Small intestine (tissue), 7 donors: ENCODE data around the gene ING5. TPM values are rescaled to one million over a fixed set of nuclear protein-coding genes. Genes with fewer than 3 reads are reported as not detected.

ENCODE experiments used
- DNase-seq, 2 donors: peaks; one replicate each; pipeline versions ENCODE4 v3.0.0 to v3.0.0-alpha.2; 2013
- FAIRE-seq: peaks from 2 replicates; lab custom pipeline; 2012; peaks lifted over from hg19 to GRCh38; lab: Jason Lieb, UNC
- H3K27ac ChIP-seq, 3 donors: one replicate each; pipeline ENCODE4 v1.5.1; 2013; ENCODE audit warnings: low read length in 2 of 3, mild to moderate bottlenecking in 2 of 3, control low read depth in 1 of 3, inconsistent platforms in 1 of 3, low read depth in 1 of 3, moderate library complexity in 1 of 3
- H3K27me3 ChIP-seq, 3 donors: one replicate each; pipeline ENCODE4 v1.6.1; 2013; ENCODE audit warnings: low read length in 3 of 3, inconsistent platforms in 1 of 3; ENCODE audit not compliant: control insufficient read depth in 3 of 3, insufficient read depth in 3 of 3
- H3K36me3 ChIP-seq, 3 donors: one replicate each; pipeline ENCODE4 v1.6.1; 2013; ENCODE audit warnings: low read length in 3 of 3, inconsistent platforms in 1 of 3, low read depth in 1 of 3, mild to moderate bottlenecking in 1 of 3, moderate library complexity in 1 of 3; ENCODE audit not compliant: control insufficient read depth in 3 of 3, insufficient read depth in 2 of 3
- H3K4me1 ChIP-seq, 3 donors: one replicate each; pipeline ENCODE4 v1.6.1; 2013; ENCODE audit warnings: low read length in 2 of 3, inconsistent platforms in 1 of 3, low read depth in 1 of 3, mild to moderate bottlenecking in 1 of 3, moderate library complexity in 1 of 3; ENCODE audit not compliant: control insufficient read depth in 3 of 3, insufficient read depth in 2 of 3
- H3K4me3 ChIP-seq, 3 donors: one replicate each; pipeline ENCODE4 v1.5.1; 2013; ENCODE audit warnings: low read length in 3 of 3, control low read depth in 1 of 3, inconsistent platforms in 1 of 3, low read depth in 1 of 3, mild to moderate bottlenecking in 1 of 3, moderate library complexity in 1 of 3
- H3K9me3 ChIP-seq, 2 donors: one replicate each; pipeline ENCODE4 v1.6.1; 2013; ENCODE audit warnings: low read depth in 1 of 2, low read length in 1 of 2; ENCODE audit not compliant: control insufficient read depth in 2 of 2, insufficient read depth in 1 of 2
- WGBS, 3 donors: extraction: QIAGEN DNeasy Blood & Tissue Kit; methylation state at CpG; one replicate each; pipeline ENCODE4 v1.1.7; 2013; 5-methylcytosine and 5-hydroxymethylcytosine counted together
- polyA plus RNA-seq, 4 donors: library from polyadenylated mRNA; stranded (reverse) in 3 of 4; unstranded in 1 of 4; fragments of 200-250 nt in 3 of 4; fragments of 120-200 nt in 1 of 4; gene quantifications; one replicate each; pipeline versions ENCODE4 v1.2.1 to v1.2.3, GENCODE V29; 2013
- donor health status: healthy with polysubstance abuse.
- donor health status: control.
- donor health status: control.
- donor health status: Bipolar disorder and iron deficiency.
- donor health status: healthy.

The ING5 gene
- polyA plus RNA-seq, 4 donors: 20.3 to 44.5 (median 35.4) TPM

GRCh38 chr2:241743620-241744019 is 41.8 kb downstream of the ING5 start:
- no peak overlapping the region for H3K4me3 ChIP-seq
- no peaks in the 10 kb centered on the region for H3K27me3 ChIP-seq
- H3K9me3 ChIP-seq: peaks cover 0 to 9% of the 10 kb centered on the region in 2 donors
- WGBS, 3 donors: 93 to 97% (median 93%) methylated on average over 13 to 16 of the region's 16 CpGs
- no peak for DNase-seq
- H3K27ac ChIP-seq: no peak overlapping the region
- peaks cover 0 to 67% (median 3%) of the 10 kb centered on the region in 3 donors for H3K36me3 ChIP-seq
- no peak for FAIRE-seq
- H3K4me1 ChIP-seq: no peaks in the 10 kb centered on the region

GRCh38 chr2:241744028-241744754 is 42.4 kb downstream of the ING5 start:
- Histone ChIP-seq H3K36me3 (peaks cover 0 to 67% (median 3%) of the 10 kb centered on the region in 3 donors), H3K27ac (no peak overlapping the region), H3K4me1 (no peaks in the 10 kb centered on the region), H3K4me3 (no peak overlapping the region), H3K27me3 (no peaks in the 10 kb centered on the region), H3K9me3 (peaks cover 0 to 9% of the 10 kb centered on the region in 2 donors)
- DNase-seq: no peak
- no peak for FAIRE-seq
- WGBS, 3 donors: 91 to 95% (median 93%) methylated on average over 24 of the region's 24 CpGs

DNA sequence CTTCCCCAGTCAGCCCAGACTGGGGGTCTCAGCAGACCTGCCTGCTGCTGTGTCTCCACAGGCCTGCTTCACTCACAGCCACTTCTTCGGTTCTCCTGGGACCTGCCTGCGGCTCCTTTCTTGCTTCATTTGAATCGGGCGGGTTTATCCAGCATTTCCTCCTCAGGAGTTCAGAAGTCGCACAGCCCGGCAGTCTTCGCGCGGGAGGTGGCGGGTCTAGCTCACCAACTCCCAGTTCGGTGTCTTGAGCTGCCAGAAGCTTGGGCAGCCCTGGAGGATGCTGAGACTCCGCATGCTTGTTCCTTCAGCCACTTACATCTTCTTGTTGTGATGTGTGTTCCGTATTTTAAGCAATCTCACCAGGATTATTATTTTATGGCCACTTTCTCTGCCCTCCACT is 43.4 kb downstream of the ING5 start:
- H3K27ac ChIP-seq: no peak overlapping the region
- no peak for DNase-seq
- WGBS, 3 donors: 97 to 98% (median 97%) methylated on average over 13 of the region's 13 CpGs
- H3K4me3 ChIP-seq: no peak overlapping the region
- H3K9me3 ChIP-seq: peaks cover 0 to 9% of the 10 kb centered on the region in 2 donors
- no peaks in the 10 kb centered on the region for H3K4me1 ChIP-seq
- peaks cover 0 to 69% (median 3%) of the 10 kb centered on the region in 3 donors for H3K36me3 ChIP-seq
- no peak for FAIRE-seq
- H3K27me3 ChIP-seq: no peaks in the 10 kb centered on the region

DNA sequence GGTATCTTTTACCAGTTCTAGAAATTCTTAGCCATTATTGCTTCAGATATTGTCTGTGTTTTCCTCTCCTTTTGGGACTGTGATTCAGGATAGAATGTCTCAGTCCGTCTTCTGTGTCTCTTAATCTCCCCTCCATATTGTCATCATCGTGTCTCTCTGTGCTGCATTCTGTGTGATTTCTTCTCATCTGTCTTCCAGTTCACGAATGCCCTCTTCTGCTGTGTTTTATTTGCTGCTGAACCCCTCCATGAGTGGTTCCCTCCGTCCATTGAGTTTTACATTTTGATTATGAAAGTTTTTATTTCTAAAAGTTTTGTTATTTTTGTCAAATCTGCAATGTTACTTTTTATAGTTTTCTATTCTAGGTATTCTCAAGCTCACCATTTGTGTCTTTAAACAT is 44.2 kb downstream of the ING5 start:
- H3K36me3 ChIP-seq: peaks cover 0 to 68% (median 3%) of the 10 kb centered on the region in 3 donors
- DNase-seq (no peak), FAIRE-seq (no peak)

DNA sequence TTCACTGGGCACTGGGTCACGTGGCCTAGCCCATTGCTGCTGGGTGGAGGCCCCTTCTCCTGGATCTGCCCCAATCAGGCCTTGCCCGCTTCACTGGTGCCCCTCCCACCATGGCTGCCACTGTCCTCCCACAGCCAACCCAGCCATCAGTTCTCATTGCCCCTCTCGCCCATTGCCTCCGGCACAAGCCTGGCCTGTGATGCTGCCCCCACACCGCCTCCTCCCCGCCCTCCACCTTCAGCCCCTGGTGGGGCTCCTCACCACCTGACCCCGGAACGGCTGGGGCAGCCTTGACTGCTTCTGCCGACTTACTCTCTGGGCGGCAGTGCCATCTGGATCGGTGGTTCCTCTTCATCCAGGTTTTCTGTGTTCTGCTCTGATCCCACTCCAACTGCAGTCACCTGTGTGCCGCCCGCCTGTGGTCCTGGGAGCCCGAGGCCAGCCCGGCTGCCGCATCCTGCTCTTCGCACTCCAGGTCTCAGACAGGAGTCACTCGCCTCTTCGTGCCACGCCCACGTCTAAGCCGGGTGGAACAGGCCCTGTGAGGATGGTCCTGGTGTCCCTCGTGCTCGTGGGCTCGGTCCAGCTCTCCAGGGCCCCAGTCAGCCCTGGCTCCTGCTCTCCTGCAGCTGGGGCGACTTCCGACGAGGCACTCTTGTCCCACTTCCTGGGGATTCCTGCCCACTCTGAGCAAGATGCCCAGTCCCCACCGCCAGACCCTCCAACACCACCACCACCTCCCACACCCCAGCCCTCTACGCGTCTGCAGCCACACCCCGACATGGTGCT is 46.8 kb downstream of the ING5 start:
- Histone ChIP-seq H3K27ac (no peak overlapping the region), H3K4me3 (no peak overlapping the region), H3K36me3 (peaks cover 0 to 74% (median 8%) of the 10 kb centered on the region in 3 donors), H3K4me1 (no peaks in the 10 kb centered on the region), H3K9me3 (peaks cover 0 to 9% of the 10 kb centered on the region in 2 donors), H3K27me3 (no peaks in the 10 kb centered on the region)
- FAIRE-seq: no peak
- no peak for DNase-seq
- 89 to 94% (median 91%) methylated on average over 32 of the region's 32 CpGs for WGBS, 3 donors

More for the DNA sequence above, 44.2 kb downstream of the ING5 start:
- Histone ChIP-seq H3K27ac (no peak overlapping the region), H3K27me3 (no peaks in the 10 kb centered on the region), H3K9me3 (peaks cover 0 to 9% of the 10 kb centered on the region in 2 donors), H3K4me3 (no peak overlapping the region), H3K4me1 (no peaks in the 10 kb centered on the region)
- 96 to 99% (median 97%) methylated on average over 4 of the region's 4 CpGs for WGBS, 3 donors

- Histone ChIP-seq H3K27me3 (no peaks in the 10 kb centered on the region), H3K27ac (no peak overlapping the region), H3K4me3 (no peak overlapping the region), H3K36me3 (peaks cover 0 to 73% (median 8%) of the 10 kb centered on the region in 3 donors), H3K4me1 (no peaks in the 10 kb centered on the region), H3K9me3 (peaks cover 0 to 6% of the 10 kb centered on the region in 2 donors)
- 71 to 87% (median 86%) methylated on average over 19 to 22 of the region's 22 CpGs for WGBS, 3 donors
- no peak for FAIRE-seq
- DNase-seq: no peak
These were observed 48.4 kb downstream of the ING5 start for GRCh38 chr2:241750076-241750840.

DNA sequence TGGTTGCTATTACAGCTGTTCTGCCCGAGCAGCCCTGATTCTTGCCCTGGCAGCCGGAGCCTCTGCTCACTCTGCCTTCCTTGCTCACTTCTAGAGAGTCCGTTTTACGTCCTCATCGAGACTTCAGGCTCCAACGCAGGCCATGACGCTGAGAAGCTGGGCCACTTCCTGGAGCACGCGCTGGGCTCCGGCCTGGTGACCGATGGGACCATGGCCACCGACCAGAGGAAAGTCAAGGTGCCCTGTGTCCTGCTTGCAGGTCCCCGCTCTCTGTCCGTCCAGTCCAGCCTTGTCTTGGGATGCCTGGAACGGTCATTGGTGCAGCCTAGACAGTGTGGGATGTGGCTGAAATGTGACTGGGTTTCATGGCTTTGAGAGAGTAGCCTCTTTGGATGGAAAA is 49.3 kb downstream of the ING5 start:
- Histone ChIP-seq H3K9me3 (no peaks in the 10 kb centered on the region), H3K36me3 (peaks cover 0 to 77% (median 8%) of the 10 kb centered on the region in 3 donors), H3K27me3 (no peaks in the 10 kb centered on the region), H3K4me3 (no peak overlapping the region), H3K27ac (no peak overlapping the region), H3K4me1 (no peaks in the 10 kb centered on the region)
- DNase-seq (no peak), FAIRE-seq (no peak)
- WGBS, 3 donors: 94 to 96% (median 95%) methylated on average over 15 of the region's 15 CpGs

- no peaks in the 10 kb centered on the region for H3K4me1 ChIP-seq
- no peak overlapping the region for H3K4me3 ChIP-seq
- no peaks in the 10 kb centered on the region for H3K27me3 ChIP-seq
- peaks cover 0 to 83% (median 8%) of the 10 kb centered on the region in 3 donors for H3K36me3 ChIP-seq
- 95 to 97% (median 97%) methylated on average over 17 to 18 of the region's 18 CpGs for WGBS, 3 donors
- DNase-seq: no peak
- no peak overlapping the region for H3K27ac ChIP-seq
- no peak for FAIRE-seq
- no peaks in the 10 kb centered on the region for H3K9me3 ChIP-seq
These were observed 49.9 kb downstream of the ING5 start for GRCh38 chr2:241751776-241752175.
